GM12878 (cell line): Measurements from ENCODE around the gene SCGB2B2. TPM values are rescaled to one million over a fixed set of nuclear protein-coding genes. Genes with fewer than 3 reads are reported as not detected.

Source experiments
- ATAC-seq: fragments of 200-7000 bp; cut with Tn5 transposase; 3 replicates; pipeline ENCODE4 v1.9.1; 2020; ENCODE audit warnings: mild to moderate bottlenecking, moderate library complexity
- BruUV-seq: library from RNA; stranded (reverse); fragments of 400-500 nt; replicated peaks from 2 replicates; lab custom pipeline; 2021; lab: Mats Ljungman, UMichigan
- CTCF ChIA-PET: fragments of 300-600 bp; sonication (Branson Sonifier 250); formaldehyde crosslinking; extraction: SDS; loops from one replicate; lab custom pipeline; 2021; ENCODE audit warnings: inconsistent platforms; lab: Yijun Ruan, JAX
- POLR2A ChIA-PET: fragments of 350-600 bp; formaldehyde crosslinking; extraction: SDS; loops from one replicate; lab custom pipeline; 2021; ENCODE audit warnings: inconsistent platforms; lab: Charles Lee
- RAD21 ChIA-PET: fragments of 300-600 bp; sonication (Branson Sonifier 250); formaldehyde crosslinking; loops from one replicate; lab custom pipeline; 2023; ENCODE audit warnings: antibody characterized with exemption; ENCODE audit not compliant: unreplicated experiment; lab: Charles Lee
- SMC1A ChIA-PET: fragments of 300-600 bp; sonication (Branson Sonifier 250); formaldehyde crosslinking; loops from one replicate; lab custom pipeline; 2023; ENCODE audit not compliant: unreplicated experiment, uncharacterized antibody; lab: Charles Lee
- DNase-seq: peaks from one replicate; pipeline ENCODE4 v3.0.0-alpha.2; 2011; ENCODE audit warnings: low read depth, low spot score
- FAIRE-seq: peaks from 3 replicates; lab custom pipeline; 2011; peaks lifted over from hg19 to GRCh38; lab: Jason Lieb, UNC
- H2AFZ ChIP-seq: 2 replicates; pipeline ENCODE4 v1.6.0; 2011; ENCODE audit warnings: low read depth, low read length, control low read depth; ENCODE audit not compliant: control insufficient read depth
- H3K27ac ChIP-seq: 2 replicates; pipeline ENCODE4 v1.5.1; 2011; ENCODE audit warnings: control low read depth; ENCODE audit not compliant: control insufficient read depth, insufficient read depth
- H3K27me3 ChIP-seq, 2 experiments: replicated peaks in 1 of 2; 2 replicates each; pipeline versions ENCODE4 v1.6.0 to v1.6.1; 2011; ENCODE audit warnings: low read length in 1 of 2; ENCODE audit not compliant: control insufficient read depth in 2 of 2, insufficient read depth in 2 of 2
- H3K36me3 ChIP-seq, 2 experiments: 2 replicates each; pipeline ENCODE4 v1.5.1; 2011; ENCODE audit warnings: low read length in 1 of 2; ENCODE audit not compliant: control insufficient read depth in 2 of 2, insufficient read depth in 2 of 2
- H3K4me1 ChIP-seq: 2 replicates; pipeline ENCODE4 v1.6.1; 2011; ENCODE audit warnings: mild to moderate bottlenecking, low read length, moderate library complexity, mixed read lengths; ENCODE audit not compliant: control insufficient read depth, insufficient read depth
- H3K4me2 ChIP-seq: 2 replicates; pipeline ENCODE4 v1.6.0; 2011; ENCODE audit warnings: control low read depth; ENCODE audit not compliant: control insufficient read depth, insufficient read depth
- H3K4me3 ChIP-seq: fragments of 200-600 bp; sonication (generic); 2 replicates; pipeline ENCODE4 v1.5.1; 2016
- H3K79me2 ChIP-seq: 2 replicates; pipeline ENCODE4 v1.6.0; 2011; ENCODE audit warnings: low read length; ENCODE audit not compliant: control insufficient read depth, insufficient read depth
- H3K9ac ChIP-seq: 2 replicates; pipeline ENCODE4 v1.8.0; 2011; ENCODE audit warnings: low read length, control low read depth, mixed read lengths; ENCODE audit not compliant: control insufficient read depth, insufficient read depth
- H3K9me3 ChIP-seq: replicated peaks from 3 replicates; pipeline ENCODE4 v1.5.1; 2011; ENCODE audit warnings: mild to moderate bottlenecking, low read length; ENCODE audit not compliant: control insufficient read depth, insufficient read depth
- H4K20me1 ChIP-seq: 2 replicates; pipeline ENCODE4 v1.6.0; 2011; ENCODE audit not compliant: control insufficient read depth, insufficient read depth
- BRCA1 ChIP-seq: IDR thresholded peaks from 2 replicates; pipeline ENCODE4 v1.6.1; 2011; ENCODE audit warnings: low read depth, low read length, improper control_type of control experiment
- CHD1 ChIP-seq: IDR thresholded peaks from 2 replicates; pipeline ENCODE4 v1.6.1; 2012; ENCODE audit warnings: low read depth, low read length, improper control_type of control experiment
- DPF2 ChIP-seq: fragments of 450-650 bp; IDR thresholded peaks from 2 replicates; pipeline ENCODE4 v1.6.1; 2017; ENCODE audit warnings: mild to moderate bottlenecking
- MYB ChIP-seq: fragments of 150-350 bp; IDR thresholded peaks from 2 replicates; pipeline ENCODE4 v1.6.1; 2014; ENCODE audit warnings: mild to moderate bottlenecking, low read depth, low read length, borderline replicate concordance
- PBX3 ChIP-seq: IDR thresholded peaks from 2 replicates; pipeline ENCODE4 v1.6.1; 2011; ENCODE audit warnings: mild to moderate bottlenecking, low read depth, low read length, moderate library complexity; ENCODE audit not compliant: insufficient replicate concordance
- SMAD5 ChIP-seq: IDR thresholded peaks from 2 replicates; pipeline ENCODE4 v1.6.1; 2016; ENCODE audit warnings: antibody characterized with exemption, low read depth
- SP1 ChIP-seq: IDR thresholded peaks from one replicate; pipeline ENCODE4 v1.6.1; 2011; ENCODE audit warnings: low read depth, low read length
- SPI1 ChIP-seq: IDR thresholded peaks from 2 replicates; pipeline ENCODE4 v1.6.1; 2011; ENCODE audit warnings: low read depth, mild to moderate bottlenecking, low read length, moderate library complexity, borderline replicate concordance; ENCODE audit not compliant: insufficient read depth
- STAT3 ChIP-seq: IDR thresholded peaks from 2 replicates; pipeline ENCODE4 v1.6.1; 2011; ENCODE audit warnings: low read depth, low read length, improper control_type of control experiment
- TCF12 ChIP-seq: IDR thresholded peaks from 2 replicates; pipeline ENCODE4 v1.6.1; 2011; ENCODE audit warnings: low read depth, mild to moderate bottlenecking, low read length
- TCF3 ChIP-seq: IDR thresholded peaks from 2 replicates; pipeline ENCODE4 v1.6.1; 2012; ENCODE audit warnings: low read depth, mild to moderate bottlenecking, low read length, borderline replicate concordance; ENCODE audit not compliant: insufficient read depth
- WRNIP1 ChIP-seq: IDR thresholded peaks from 2 replicates; pipeline ENCODE4 v1.6.1; 2011; ENCODE audit warnings: low read depth, low read length, improper control_type of control experiment, borderline replicate concordance
- YY1 ChIP-seq: IDR thresholded peaks from 2 replicates; pipeline ENCODE4 v1.6.1; 2011; ENCODE audit warnings: low read depth, mild to moderate bottlenecking, low read length
- ZNF217 ChIP-seq: fragments of 450-650 bp; IDR thresholded peaks from 2 replicates; pipeline ENCODE4 v1.6.1; 2017; ENCODE audit warnings: antibody characterized with exemption, mild to moderate bottlenecking
- ZZZ3 ChIP-seq: IDR thresholded peaks from 2 replicates; pipeline ENCODE4 v1.6.1; 2011; ENCODE audit warnings: low read depth; ENCODE audit not compliant: control insufficient read depth, insufficient read length
- in situ Hi-C: fragments of 300-500 bp; cut with MboI; formaldehyde crosslinking; loops from 9 replicates; pipeline ENCODE4 v1.14.3; 2018; ENCODE audit warnings: mixed read lengths
- intact Hi-C: fragments of 100-400 bp; cut with micrococcal nuclease; formaldehyde crosslinking; loops from one replicate; pipeline ENCODE4 v1.14.2; 2022; ENCODE audit not compliant: unreplicated experiment
- polyA plus RNA-seq, 11 experiments: library from polyadenylated mRNA; depleted of rRNA in 4 of 11; unstranded in 6 of 11; stranded (reverse) in 5 of 11; fragments of >200 nt; fragmentation: Nextera tagmentation in 4 of 11; fragmentation: Illumina TruSeq in 1 of 11; extraction: Ambion mirVana in 4 of 11; extraction: Trizol in 1 of 11; gene quantifications; 1 replicate in 1 of 11; 2 replicates in 10 of 11; pipeline versions ENCODE4 v1.2.1 to v1.2.3, GENCODE V29; 2011 to 2016; ENCODE audit warnings: inconsistent platforms in 2 of 11, missing spikeins in 2 of 11, low read depth in 1 of 11
- total RNA-seq, 4 experiments: library from RNA; depleted of rRNA in 3 of 4; stranded (reverse); fragments of >200 nt in 3 of 4; fragmentation: Illumina TruSeq in 1 of 4; extraction: Trizol in 1 of 4; gene quantifications; 2 replicates each; pipeline versions ENCODE4 v1.2.1 to v1.2.3, GENCODE V29; 2013 to 2021

The SCGB2B2 gene
- total and polyA plus RNA-seq, 10 of the 15 experiments (the other 5 are each of a cell fraction or from before 2014, with no cell fraction given), result 0.06 to 0.35 (median 0.21) TPM; not detected in 6

- TF ChIP-seq DPF2, result no peak
- TF ChIP-seq TCF3, result no peak
- no peak for TF ChIP-seq SP1
- TF ChIP-seq MYB, result no peak
- TF ChIP-seq ZNF217, result no peak
- no peak for TF ChIP-seq CHD1
- TF ChIP-seq BRCA1, result no peak
- TF ChIP-seq PBX3, result no peak
- no peak for TF ChIP-seq YY1
- TF ChIP-seq SPI1, result no peak
- TF ChIP-seq WRNIP1, result no peak
- no peak for TF ChIP-seq SMAD5
- no peak for TF ChIP-seq ZZZ3
- TF ChIP-seq STAT3, result no peak
- TF ChIP-seq TCF12, result no peak
- Histone ChIP-seq H3K79me2 (no peaks in the 10 kb centered on the region), H3K36me3 (no peaks in the 10 kb centered on the region), H3K9ac (no peak overlapping the region), H3K27ac (no peak overlapping the region), H2AFZ (no peak overlapping the region), H3K4me2 (no peak overlapping the region), H3K27me3 (no peaks in the 10 kb centered on the region), H3K9me3 (peaks cover 4% of the 10 kb centered on the region; the same call in 1 of the 3 replicates), H3K4me1 (no peaks in the 10 kb centered on the region), H3K4me3 (no peak overlapping the region), H4K20me1 (no peaks in the 10 kb centered on the region)
- in situ Hi-C loops (loop anchor here (25.0 kb wide), 1 partner anchor 928 kb away; the partner anchor contains the start of gene KCTD15), intact Hi-C loops (loop anchor here (10.0 kb wide), 1 partner anchor 931 kb away; no protein-coding TSS in a partner anchor)
- ChIA-PET POLR2A (no interaction called here), RAD21 (no interaction called here), SMC1A (no interaction called here), CTCF (no interaction called here)
- no TSS peak for BruUV-seq
- DNase-seq, result no peak
- ATAC-seq, result no peak
- FAIRE-seq, result no peak
Observed at GRCh38 chr19:34715357-34715756, 38.4 kb upstream of the SCGB2B2 start.
